ENCODE results near the gene TULP1.

- TF ChIP-seq, protein P1, sequence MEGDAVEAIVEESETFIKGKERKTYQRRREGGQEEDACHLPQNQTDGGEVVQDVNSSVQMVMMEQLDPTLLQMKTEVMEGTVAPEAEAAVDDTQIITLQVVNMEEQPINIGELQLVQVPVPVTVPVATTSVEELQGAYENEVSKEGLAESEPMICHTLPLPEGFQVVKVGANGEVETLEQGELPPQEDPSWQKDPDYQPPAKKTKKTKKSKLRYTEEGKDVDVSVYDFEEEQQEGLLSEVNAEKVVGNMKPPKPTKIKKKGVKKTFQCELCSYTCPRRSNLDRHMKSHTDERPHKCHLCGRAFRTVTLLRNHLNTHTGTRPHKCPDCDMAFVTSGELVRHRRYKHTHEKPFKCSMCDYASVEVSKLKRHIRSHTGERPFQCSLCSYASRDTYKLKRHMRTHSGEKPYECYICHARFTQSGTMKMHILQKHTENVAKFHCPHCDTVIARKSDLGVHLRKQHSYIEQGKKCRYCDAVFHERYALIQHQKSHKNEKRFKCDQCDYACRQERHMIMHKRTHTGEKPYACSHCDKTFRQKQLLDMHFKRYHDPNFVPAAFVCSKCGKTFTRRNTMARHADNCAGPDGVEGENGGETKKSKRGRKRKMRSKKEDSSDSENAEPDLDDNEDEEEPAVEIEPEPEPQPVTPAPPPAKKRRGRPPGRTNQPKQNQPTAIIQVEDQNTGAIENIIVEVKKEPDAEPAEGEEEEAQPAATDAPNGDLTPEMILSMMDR (IDR thresholded peaks at IDR 0.05; ENCODE audit: borderline replicate concordance, extremely low read depth, low read length, poor library complexity, severe bottlenecking) = no peak
- TF ChIP-seq EZH2 (IDR thresholded peaks at IDR 0.05; ENCODE audit: borderline replicate concordance, low read depth, low read length, severe bottlenecking) = no peak
Measured at GRCh38 chr6:35512740-35513139, at the start of gene TULP1.

Measured in DND-41 (cell line).